ENCODE measurements around the gene GABARAP.

GABARAP gene

GRCh38 chr17:7221278-7222092, 20.8 kb downstream of the GABARAP start:
- DNase-seq (ENCODE audit: low spot score): no peak

DNA sequence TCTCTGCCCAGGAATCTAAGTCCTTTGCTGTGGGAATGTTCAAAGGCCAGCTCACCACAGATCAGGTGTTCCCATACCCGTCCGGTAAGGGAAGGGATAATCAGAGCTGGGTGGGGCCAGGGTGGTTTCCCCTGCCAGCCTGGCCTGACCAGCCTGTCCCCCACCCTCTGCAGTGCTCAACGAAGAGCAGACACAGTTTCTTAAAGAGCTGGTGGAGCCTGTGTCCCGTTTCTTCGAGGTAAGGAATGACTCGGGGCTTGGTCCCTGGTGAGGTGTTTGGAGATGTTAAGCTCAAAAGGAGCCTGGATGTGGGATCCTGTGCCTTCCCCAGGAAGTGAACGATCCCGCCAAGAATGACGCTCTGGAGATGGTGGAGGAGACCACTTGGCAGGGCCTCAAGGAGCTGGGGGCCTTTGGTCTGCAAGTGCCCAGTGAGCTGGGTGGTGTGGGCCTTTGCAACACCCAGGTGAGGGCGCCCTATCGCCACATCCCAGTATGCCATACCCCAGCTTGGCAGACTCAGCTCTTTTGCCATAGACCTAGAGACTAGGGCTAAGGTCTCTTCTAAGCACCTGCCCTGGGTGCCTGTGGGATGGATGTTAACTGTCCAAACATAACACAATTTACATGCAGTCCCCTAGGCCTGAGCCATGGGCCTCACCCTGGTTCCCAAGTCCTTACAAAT, 21.5 kb downstream of the GABARAP start:
- DNase-seq (ENCODE audit: low spot score): peak; percentile 26

DNA sequence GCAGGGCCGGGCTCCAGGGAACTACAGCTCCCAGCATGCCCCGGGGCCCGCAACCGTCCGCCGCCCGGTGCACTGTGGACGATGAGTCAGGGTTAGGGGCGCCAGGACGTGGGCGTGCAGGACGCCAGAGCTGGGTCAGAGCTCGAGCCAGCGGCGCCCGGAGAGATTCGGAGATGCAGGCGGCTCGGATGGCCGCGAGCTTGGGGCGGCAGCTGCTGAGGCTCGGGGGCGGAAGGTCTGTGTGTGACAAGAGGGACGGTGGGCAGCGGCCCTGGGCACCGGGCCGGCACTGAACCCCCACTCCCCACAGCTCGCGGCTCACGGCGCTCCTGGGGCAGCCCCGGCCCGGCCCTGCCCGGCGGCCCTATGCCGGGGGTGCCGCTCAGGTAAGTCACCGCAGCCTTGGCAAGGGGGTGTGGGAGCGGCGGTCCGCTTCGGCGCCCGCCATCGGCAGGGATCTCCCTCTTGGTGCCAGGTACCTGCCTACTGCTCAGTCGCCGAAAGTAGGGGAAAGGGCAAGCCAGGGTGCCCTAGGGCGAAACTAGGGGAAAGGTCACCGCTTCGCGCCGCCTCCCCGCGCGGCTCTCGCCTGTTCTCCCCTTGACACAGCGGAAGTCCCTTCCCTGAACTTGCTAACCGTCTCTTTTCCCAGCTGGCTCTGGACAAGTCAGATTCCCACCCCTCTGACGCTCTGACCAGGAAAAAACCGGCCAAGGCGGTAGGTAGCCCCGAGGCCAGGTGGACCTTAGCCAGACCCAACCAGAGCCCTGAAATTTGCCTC, 22.2 kb downstream of the GABARAP start, which contains the start of the genes ACADVL and DLG4:
Gene ACADVL, plus strand, starts transcription at position 127 of the 781 bp plus-strand sequence. Its CDS starts 47 bp downstream, at position 174.
Gene DLG4, minus strand, starts transcription at position 25 of the 781 bp plus-strand sequence.
- peak; percentile 88 for DNase-seq (ENCODE audit: low spot score)

DNA sequence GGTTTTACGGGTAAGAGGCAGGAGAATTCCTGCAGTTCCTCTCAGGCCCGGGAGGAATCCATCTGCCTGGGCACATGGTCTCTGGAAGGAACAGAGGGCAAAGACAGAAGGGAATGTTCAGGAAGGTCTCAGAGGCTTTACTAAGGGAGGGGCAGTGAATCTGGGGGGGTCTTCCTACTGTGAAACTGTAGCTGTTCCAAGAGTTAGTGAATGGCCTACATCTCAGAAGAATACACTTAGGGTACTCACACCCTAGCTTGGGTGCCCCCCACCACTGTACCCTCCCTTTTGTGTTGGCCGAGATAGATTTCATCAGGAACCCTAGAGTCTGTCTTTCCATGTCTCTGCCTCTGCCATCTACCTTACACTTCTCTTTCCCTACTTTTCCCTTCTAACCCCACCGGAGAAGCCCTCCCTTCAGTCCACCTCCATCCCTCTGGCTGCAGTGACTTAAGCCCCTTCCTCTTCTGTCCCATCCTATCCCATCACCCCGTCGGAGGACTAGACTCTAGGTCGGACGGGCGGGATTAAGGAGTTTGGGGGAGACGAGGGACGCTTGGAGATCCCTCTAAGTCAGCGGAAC, 22.9 kb downstream of the GABARAP start:
- DNase-seq (ENCODE audit: low spot score): no peak

GRCh38 chr17:7218758-7219157, 23.5 kb downstream of the GABARAP start:
- DNase-seq (ENCODE audit: low spot score): no peak

- no peak for DNase-seq (ENCODE audit: low spot score)
These were observed 24.1 kb downstream of the GABARAP start for GRCh38 chr17:7218166-7218565.

- no peak for DNase-seq (ENCODE audit: low spot score)
These were observed 24.9 kb downstream of the GABARAP start for GRCh38 chr17:7217113-7217987.

GRCh38 chr17:7216242-7217112, 25.8 kb downstream of the GABARAP start:
- DNase-seq (ENCODE audit: low spot score): no peak

GRCh38 chr17:7215652-7216180, 26.5 kb downstream of the GABARAP start:
- DNase-seq (ENCODE audit: low spot score): no peak

- no peak for DNase-seq (ENCODE audit: low spot score)
These were observed 27.1 kb downstream of the GABARAP start for GRCh38 chr17:7215136-7215638.

DNA sequence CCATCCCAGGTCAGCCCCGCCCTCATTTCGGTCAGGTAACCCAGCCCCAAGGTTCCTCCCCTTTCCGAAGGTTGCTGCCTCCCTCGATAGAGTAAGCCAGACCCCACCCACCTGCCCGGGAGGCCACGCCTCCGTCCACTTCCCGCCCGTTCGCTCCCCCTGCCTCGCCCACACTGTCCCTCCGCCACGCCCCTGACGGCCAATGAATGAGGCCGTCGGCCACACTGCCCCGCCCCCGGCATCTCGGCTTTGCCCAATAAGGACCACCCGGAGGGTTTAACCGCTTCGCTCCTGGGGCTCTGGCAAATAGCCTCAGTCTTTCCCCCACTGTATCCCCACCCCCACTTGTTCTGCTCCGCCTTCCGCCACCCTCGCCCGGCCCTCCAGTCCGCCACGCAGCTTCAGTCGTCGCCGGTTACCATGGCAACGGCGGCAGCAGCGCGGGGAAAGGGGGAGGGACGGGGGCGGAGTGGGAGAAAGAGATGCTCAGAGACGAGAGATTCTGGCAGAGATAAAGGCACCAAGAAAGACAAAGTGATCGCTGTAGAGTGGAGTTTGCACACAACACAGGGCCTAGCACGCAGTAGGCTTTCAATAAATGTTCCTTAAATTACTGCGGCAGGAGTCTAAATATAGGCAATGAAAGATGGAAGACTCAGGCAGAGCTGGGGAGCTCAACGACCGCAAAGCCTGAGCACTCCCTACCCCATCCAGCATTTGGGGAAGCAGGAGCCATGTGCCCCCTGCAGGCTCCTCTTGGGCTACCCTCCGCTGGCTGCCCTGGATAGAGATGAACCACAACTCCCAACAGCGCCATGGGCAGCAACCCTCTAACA, 27.7 kb downstream of the GABARAP start:
- peak; percentile 95 for DNase-seq (ENCODE audit: low spot score)

DNA sequence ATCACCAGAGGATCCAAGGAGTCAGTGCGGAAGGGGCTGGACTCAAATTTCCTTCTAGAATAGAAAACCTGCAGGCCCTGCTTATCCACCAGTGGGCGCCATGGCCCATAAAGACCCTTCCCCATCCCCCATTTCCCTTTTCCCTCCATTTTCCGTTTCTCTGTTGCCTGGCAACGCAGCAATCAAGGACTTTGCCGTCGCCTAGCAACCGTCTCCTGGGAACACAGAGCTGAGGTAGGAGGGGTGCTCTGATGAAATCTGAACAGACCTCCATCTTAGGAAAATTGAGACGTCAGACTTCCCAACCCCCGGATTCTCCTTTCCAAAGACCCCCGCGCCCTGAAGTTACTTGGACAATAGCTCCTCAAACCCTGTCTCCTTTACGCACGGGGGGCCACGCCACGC, 28.4 kb downstream of the GABARAP start:
- peak; percentile 63 for DNase-seq (ENCODE audit: low spot score)

- DNase-seq (ENCODE audit: low spot score): no peak
These were observed 30.6 kb downstream of the GABARAP start for GRCh38 chr17:7211491-7212273.

DNA sequence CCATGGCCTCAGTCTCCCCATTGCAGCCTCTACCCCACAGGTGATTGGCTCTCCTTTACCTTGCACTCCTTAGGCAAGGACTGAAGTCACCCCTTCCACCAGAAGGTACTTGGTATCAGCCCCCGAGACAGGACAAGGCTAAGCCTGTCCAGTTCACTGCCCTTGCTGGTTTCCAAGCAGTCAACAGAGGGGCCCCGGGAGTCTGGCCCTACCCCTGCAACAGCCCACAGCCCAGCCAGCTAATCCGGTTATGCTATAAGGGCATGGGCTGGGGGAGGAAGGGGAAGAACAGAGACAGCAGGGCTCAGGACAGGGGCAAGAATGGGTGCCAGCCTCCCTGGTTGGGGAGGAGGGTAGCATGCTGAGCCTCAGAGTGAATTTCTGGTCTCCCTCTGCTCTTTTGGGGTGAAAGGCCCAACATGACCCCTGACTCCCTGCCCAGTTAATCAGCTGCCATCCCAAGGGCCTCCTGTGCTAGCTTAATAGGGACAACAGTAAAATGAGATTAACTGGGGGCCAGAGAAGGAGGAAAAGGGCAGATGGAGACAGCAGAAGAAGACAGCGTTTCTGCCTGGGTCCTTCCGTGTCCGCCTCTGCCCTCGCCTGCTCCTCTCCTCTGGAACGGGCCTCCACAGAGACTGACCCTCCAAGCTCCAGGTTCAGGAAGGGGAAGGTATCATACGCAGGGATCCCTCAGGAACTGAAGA, 33.3 kb downstream of the GABARAP start:
- DNase-seq (ENCODE audit: low spot score): no peak

DNA sequence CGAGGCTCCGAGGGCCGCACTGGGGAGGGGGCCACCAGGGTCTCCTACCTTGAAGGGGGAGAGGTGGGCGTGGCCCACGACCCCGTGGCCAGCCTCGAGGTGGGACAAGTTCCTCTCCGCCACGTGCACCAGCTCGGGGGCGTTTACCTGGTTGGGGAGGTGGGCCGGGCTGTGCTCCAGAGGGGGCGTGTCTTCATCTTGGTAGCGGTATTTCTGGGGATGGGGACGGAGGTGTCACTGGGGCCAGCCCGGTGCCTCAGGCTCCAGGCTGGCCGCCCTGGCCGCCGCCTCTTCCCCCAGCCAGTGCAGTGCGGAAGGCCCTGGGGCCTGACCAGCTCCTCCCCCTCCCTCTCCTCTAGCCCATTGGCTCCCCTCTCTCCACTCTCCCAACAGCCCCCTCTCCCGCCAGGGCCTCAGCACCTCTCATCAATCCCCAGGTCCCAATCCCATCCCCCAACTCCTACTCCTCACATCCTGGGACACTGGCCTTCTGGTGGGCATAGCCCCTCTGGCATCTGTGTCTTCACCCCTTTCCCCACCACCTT, 34.1 kb downstream of the GABARAP start:
- DNase-seq (ENCODE audit: low spot score): no peak

DNA sequence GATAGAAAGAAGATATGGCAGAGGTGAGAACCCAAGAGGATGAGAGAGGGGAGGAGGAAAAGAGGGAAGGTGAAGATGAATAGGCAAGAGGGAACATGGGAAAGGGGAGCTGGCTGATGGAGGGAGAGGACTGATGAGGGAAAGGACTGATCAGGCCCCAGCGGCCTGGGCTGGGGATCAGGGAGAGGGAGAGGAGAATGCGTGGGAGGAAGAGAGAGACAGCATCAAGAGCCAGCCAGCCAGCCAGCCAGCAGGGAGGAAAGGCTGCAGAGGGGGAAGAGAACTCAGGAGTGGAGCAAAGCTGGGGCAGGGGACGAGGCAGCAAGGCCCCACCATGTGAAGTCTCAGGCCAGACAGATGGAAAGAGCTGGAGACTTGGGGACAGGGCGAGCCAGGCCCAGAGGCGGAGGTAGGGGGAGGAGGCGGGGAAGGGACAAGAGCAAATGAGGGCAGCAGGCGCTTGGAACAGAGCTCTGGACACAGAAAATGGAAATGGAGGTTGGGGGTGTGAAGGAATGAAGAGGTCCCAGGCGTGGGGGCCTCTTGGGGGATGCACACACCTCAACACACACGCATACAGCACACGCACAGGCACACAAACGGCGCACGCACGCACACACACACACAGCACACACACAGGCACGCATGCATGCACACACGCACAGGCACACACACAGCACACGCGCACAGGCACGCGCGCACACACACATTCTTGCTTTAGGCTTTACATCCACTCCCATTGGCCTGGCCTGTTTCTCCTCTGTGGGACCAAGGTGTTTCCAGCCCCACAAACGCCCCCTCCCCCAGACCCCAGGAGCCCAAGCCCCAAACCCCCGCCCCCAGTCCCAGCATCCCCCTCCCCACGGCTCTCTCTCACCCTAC, 34.9 kb downstream of the GABARAP start:
- no peak for DNase-seq (ENCODE audit: low spot score)

All from LoVo (cell line).